K562 (cell line): ENCODE results near the gene RNF39. TPM values are rescaled to one million over a fixed set of nuclear protein-coding genes. Genes with fewer than 3 reads are reported as not detected.

Experiments used
- ESRRA ChIP-seq: fragments of 450-650 bp; IDR thresholded peaks from 2 replicates; pipeline ENCODE4 v1.6.1; 2014; ENCODE audit warnings: low read depth, mild to moderate bottlenecking, moderate library complexity, borderline replicate concordance
- ETV5 ChIP-seq: sonication (generic); formaldehyde crosslinking; IDR thresholded peaks from 2 replicates; pipeline ENCODE4 v1.4.0; 2020; ENCODE audit warnings: low read depth, mild to moderate bottlenecking, missing genetic modification reagents
- FOXM1 ChIP-seq, 2 experiments: fragments of 450-650 bp in 1 of 2; sonication (generic) in 1 of 2; formaldehyde crosslinking in 1 of 2; IDR thresholded peaks; 2 replicates each; pipeline versions ENCODE4 v1.6.1 to v1.9.0; 2017 to 2022; ENCODE audit warnings: low read depth in 2 of 2, mild to moderate bottlenecking in 2 of 2, missing genetic modification reagents in 1 of 2, moderate library complexity in 1 of 2
- GTF3C2 ChIP-seq: IDR thresholded peaks from 3 replicates; pipeline ENCODE4 v1.6.1; 2011; ENCODE audit warnings: borderline replicate concordance, mild to moderate bottlenecking, moderate library complexity; ENCODE audit not compliant: insufficient read length; ENCODE audit errors: extremely low read depth
- HMBOX1 ChIP-seq: sonication (generic); IDR thresholded peaks from 2 replicates; pipeline ENCODE4 v1.6.1; 2016
- KLF1 ChIP-seq: fragments of 450-650 bp; IDR thresholded peaks from 2 replicates; pipeline ENCODE4 v1.6.1; 2016; ENCODE audit warnings: missing genetic modification characterization, missing compliant biosample characterization
- NFIC ChIP-seq: fragments of 450-650 bp; IDR thresholded peaks from 2 replicates; pipeline ENCODE4 v1.6.1; 2017; ENCODE audit warnings: mild to moderate bottlenecking, inconsistent platforms
- NR2F6 ChIP-seq: fragments of 450-650 bp; formaldehyde crosslinking; IDR thresholded peaks from 2 replicates; pipeline ENCODE4 v1.4.0; 2020; ENCODE audit warnings: mild to moderate bottlenecking
- SIN3A ChIP-seq, 2 experiments: fragments of 150-350 bp in 1 of 2; IDR thresholded peaks; 2 replicates each; pipeline ENCODE4 v1.6.1; 2011 to 2016; ENCODE audit warnings: borderline replicate concordance in 2 of 2, low read depth in 2 of 2, low read length in 2 of 2, mild to moderate bottlenecking in 2 of 2, moderate library complexity in 2 of 2; ENCODE audit not compliant: control insufficient read depth in 1 of 2
- SMAD3 ChIP-seq: fragments of 450-650 bp; formaldehyde crosslinking; conservative IDR thresholded peaks from 2 replicates; pipeline ENCODE4 v1.4.0; 2020; ENCODE audit warnings: mild to moderate bottlenecking
- SMC3 ChIP-seq: conservative IDR thresholded peaks from 2 replicates; pipeline ENCODE4 v1.6.1; 2011; ENCODE audit warnings: low read depth, low read length, improper control_type of control experiment; ENCODE audit not compliant: insufficient read depth
- SNIP1 ChIP-seq: fragments of 450-650 bp; IDR thresholded peaks from 2 replicates; pipeline ENCODE4 v1.7.1; 2017; ENCODE audit warnings: low read depth, mild to moderate bottlenecking
- SP1 ChIP-seq: sonication (generic); formaldehyde crosslinking; IDR thresholded peaks from 2 replicates; pipeline ENCODE4 v1.8.1; 2022; ENCODE audit warnings: mild to moderate bottlenecking, missing genetic modification reagents
- TCF15 ChIP-seq: fragments of 250-450 bp; sonication (Bioruptor Pico); IDR thresholded peaks from 2 replicates; pipeline ENCODE4 v1.8.0; 2022; ENCODE audit warnings: moderate library complexity, mild to moderate bottlenecking, inconsistent platforms
- ZFP91 ChIP-seq: sonication (generic); formaldehyde crosslinking; IDR thresholded peaks from 2 replicates; pipeline ENCODE4 v1.8.0; 2022; ENCODE audit warnings: mild to moderate bottlenecking, missing genetic modification reagents
- ZNF212 ChIP-seq: fragments of 450-650 bp; formaldehyde crosslinking; IDR thresholded peaks from 2 replicates; pipeline ENCODE4 v1.4.0; 2020; ENCODE audit warnings: mild to moderate bottlenecking
- ZNF274 ChIP-seq: IDR thresholded peaks from 2 replicates; pipeline ENCODE4 v1.6.1; 2011; ENCODE audit warnings: low read depth, mild to moderate bottlenecking, low read length, moderate library complexity, borderline replicate concordance
- ZNF280B ChIP-seq: fragments of 250-450 bp; sonication (Bioruptor Pico); IDR thresholded peaks from 2 replicates; pipeline ENCODE4 v1.5.1; 2021; ENCODE audit warnings: mild to moderate bottlenecking
- ZNF3 ChIP-seq: fragments of 250-450 bp; sonication (Bioruptor Pico); IDR thresholded peaks from 2 replicates; pipeline ENCODE4 v1.5.0; 2021; ENCODE audit warnings: mild to moderate bottlenecking, moderate library complexity
- ZNF431 ChIP-seq: sonication (generic); formaldehyde crosslinking; IDR thresholded peaks from 2 replicates; pipeline ENCODE4 v1.8.0; 2022; ENCODE audit warnings: mild to moderate bottlenecking, missing genetic modification reagents
- ZNF764 ChIP-seq: fragments of 250-450 bp; sonication (Bioruptor Pico); IDR thresholded peaks from 2 replicates; pipeline ENCODE4 v1.4.0; 2020; ENCODE audit warnings: low read depth, mild to moderate bottlenecking, moderate library complexity
- polyA plus RNA-seq, 8 experiments: library from polyadenylated mRNA; depleted of rRNA in 4 of 8; stranded (reverse) in 5 of 8; unstranded in 3 of 8; fragments of >200 nt; fragmentation: Nextera tagmentation in 2 of 8; fragmentation: Illumina TruSeq in 1 of 8; extraction: Ambion mirVana in 2 of 8; extraction: Trizol in 1 of 8; gene quantifications; 2 replicates each; pipeline versions ENCODE4 v1.2.1 to v1.2.3, GENCODE V29; 2011 to 2014; ENCODE audit warnings: inconsistent platforms in 1 of 8, missing spikeins in 1 of 8
- total RNA-seq, 7 experiments: library from RNA; depleted of rRNA in 6 of 7; stranded (reverse); fragments of >200 nt in 6 of 7; fragmentation: Illumina TruSeq in 2 of 7; extraction: Trizol in 2 of 7; gene quantifications; 2 replicates each; pipeline versions ENCODE4 v1.2.1 to v1.2.3, GENCODE V29; 2011 to 2021; ENCODE audit warnings: low replicate concordance in 1 of 7

RNF39 gene
- total and polyA plus RNA-seq, 9 of the 15 experiments (the other 6 are each of a cell fraction or from before 2014, with no cell fraction given) = not detected

- no peak for TF ChIP-seq SIN3A (IDR thresholded peaks at IDR 0.05; ENCODE audit: borderline replicate concordance in 2 of 2, control insufficient read depth in 1 of 2, low read depth in 2 of 2, low read length in 2 of 2)
- peak; percentile 62; the same call in 1 of the 2 replicates for TF ChIP-seq HMBOX1
- TF ChIP-seq ETV5 (CRISPR knock-in tag) = no peak
- TF ChIP-seq ZNF764 (CRISPR knock-in tag) = no peak
- 0 out of 2 replicates have a peak, but pooled peaks have one; percentile 6 for TF ChIP-seq SP1
- TF ChIP-seq ZNF280B (CRISPR knock-in tag) = no peak
- no peak for TF ChIP-seq ZNF274
- TF ChIP-seq SMAD3 (CRISPR knock-in tag) = no peak
- no peak for TF ChIP-seq FOXM1 (IDR thresholded peaks at IDR 0.05; ENCODE audit: low read depth)
- TF ChIP-seq FOXM1 (CRISPR knock-in tag; IDR thresholded peaks at IDR 0.05; ENCODE audit: low read depth) = no peak
- no peak for TF ChIP-seq ESRRA
- no peak for TF ChIP-seq ZNF3
- TF ChIP-seq KLF1 (tag) = no peak
- TF ChIP-seq SMC3 = no peak
- no peak for TF ChIP-seq NFIC
- 0 out of 2 replicates have a peak, but pooled peaks have one; percentile 36 for TF ChIP-seq ZNF431
- TF ChIP-seq ZNF212 (CRISPR knock-in tag) = no peak
- no peak for TF ChIP-seq SNIP1
- no peak for TF ChIP-seq TCF15 (CRISPR knock-in tag)
- no peak for TF ChIP-seq GTF3C2
- no peak for TF ChIP-seq ZFP91 (CRISPR knock-in tag)
- no peak for TF ChIP-seq NR2F6
Measured at GRCh38 chr6:30061858-30062458, 13.6 kb downstream of the RNF39 start (continued).
